GM23248 (cell line): Measurements from ENCODE around the gene DLG2.

Experiments used
- EZH2 ChIP-seq: fragments of 200-600 bp; sonication (generic); IDR thresholded peaks from 2 replicates; pipeline ENCODE4 v1.6.1; 2018; ENCODE audit warnings: antibody characterized with exemption, mild to moderate bottlenecking; ENCODE audit not compliant: insufficient read depth, poor library complexity, severe bottlenecking
- EZH2phosphoT487 ChIP-seq: fragments of 200-600 bp; sonication (generic); IDR thresholded peaks from 2 replicates; pipeline ENCODE4 v1.6.1; 2018; ENCODE audit warnings: antibody characterized with exemption, moderate library complexity, mild to moderate bottlenecking, low read depth; ENCODE audit not compliant: insufficient read depth

DNA sequence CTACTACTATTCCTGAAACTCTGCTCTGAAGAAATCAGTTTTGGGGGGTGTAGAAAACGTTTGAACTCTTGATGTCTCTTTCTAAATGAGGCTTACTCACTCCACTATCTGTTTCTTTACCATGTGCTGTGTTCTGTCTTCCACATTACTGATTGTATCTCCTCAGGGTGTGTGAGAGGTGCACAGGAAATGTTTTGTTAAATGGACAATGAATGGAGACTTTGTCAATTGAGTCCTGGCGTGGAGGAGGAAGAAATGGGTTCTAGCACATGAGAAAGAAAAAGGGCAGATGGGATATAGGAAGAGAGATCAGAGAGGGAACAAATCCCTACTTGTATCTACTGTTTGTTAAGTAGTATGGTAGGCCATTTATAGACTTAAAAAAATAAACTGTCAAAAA lies 1763.9 kb downstream of the DLG2 start:
- no peak for TF ChIP-seq EZH2
- TF ChIP-seq EZH2phosphoT487 = no peak
